Neural crest cell (in vitro differentiated cells): ENCODE measurements around the gene KLHL1. TPM values are rescaled to one million over a fixed set of nuclear protein-coding genes. Genes with fewer than 3 reads are reported as not detected.

Experiments used
- DNase-seq: peaks from one replicate; pipeline ENCODE4 v3.0.0; 2021; ENCODE audit warnings: low read depth, mixed read lengths, low spot score
- H3K27ac Mint-ChIP-seq: one replicate; pipeline ENCODE4 v1.8.0; 2021; ENCODE audit warnings: mild to moderate bottlenecking, mixed read lengths; ENCODE audit not compliant: unreplicated experiment
- H3K27me3 Mint-ChIP-seq: 2 replicates; pipeline ENCODE4 v1.8.0; 2021; ENCODE audit warnings: low read depth, mild to moderate bottlenecking, mixed read lengths
- H3K36me3 Mint-ChIP-seq: 2 replicates; pipeline ENCODE4 v1.8.0; 2021; ENCODE audit warnings: low read depth, mild to moderate bottlenecking, mixed read lengths
- H3K4me1 Mint-ChIP-seq: 2 replicates; pipeline ENCODE4 v1.8.0; 2021; ENCODE audit warnings: mixed read lengths
- H3K4me3 Mint-ChIP-seq: one replicate; pipeline ENCODE4 v1.8.0; 2021; ENCODE audit warnings: mild to moderate bottlenecking, mixed read lengths
- H3K9me3 Mint-ChIP-seq: 2 replicates; pipeline ENCODE4 v1.8.0; 2021; ENCODE audit warnings: mixed read lengths
- CTCF ChIP-seq: fragments of 200-600 bp; sonication (generic); conservative IDR thresholded peaks from 2 replicates; pipeline ENCODE4 v1.5.0; 2021; ENCODE audit warnings: antibody characterized with exemption, mild to moderate bottlenecking
- total RNA-seq: library from RNA; stranded (reverse); gene quantifications from 2 replicates; pipeline ENCODE4 v1.2.1, GENCODE V29; 2021

Gene KLHL1
- total RNA-seq, 1 donor from 2014 or later, result 0.23 TPM

GRCh38 chr13:69948016-69948415 is 160.2 kb downstream of the KLHL1 start:
- Mint-ChIP-seq H3K4me1 (no peaks in the 10 kb centered on the region), H3K9me3 (peaks cover 7% of the 10 kb centered on the region), H3K27ac (no peak overlapping the region), H3K4me3 (no peak overlapping the region), H3K27me3 (no peaks in the 10 kb centered on the region), H3K36me3 (no peaks in the 10 kb centered on the region)
- DNase-seq, result no peak
- no peak for TF ChIP-seq CTCF

GRCh38 chr13:69947582-69947981 is 160.7 kb downstream of the KLHL1 start:
- Mint-ChIP-seq H3K27ac (no peak overlapping the region), H3K36me3 (no peaks in the 10 kb centered on the region)

GRCh38 chr13:69946511-69946910 is 161.7 kb downstream of the KLHL1 start:
- H3K27me3 Mint-ChIP-seq, result no peaks in the 10 kb centered on the region
- H3K4me3 Mint-ChIP-seq, result no peak overlapping the region
- H3K9me3 Mint-ChIP-seq, result peaks cover 7% of the 10 kb centered on the region
- H3K4me1 Mint-ChIP-seq, result no peaks in the 10 kb centered on the region
- H3K27ac Mint-ChIP-seq, result no peak overlapping the region
- no peak for TF ChIP-seq CTCF
- no peak for DNase-seq
- no peaks in the 10 kb centered on the region for H3K36me3 Mint-ChIP-seq

More at GRCh38 chr13:69947582-69947981, 160.7 kb downstream of the KLHL1 start:
- no peaks in the 10 kb centered on the region for H3K4me1 Mint-ChIP-seq
- DNase-seq, result no peak
- no peaks in the 10 kb centered on the region for H3K27me3 Mint-ChIP-seq
- peaks cover 7% of the 10 kb centered on the region for H3K9me3 Mint-ChIP-seq
- TF ChIP-seq CTCF, result no peak
- no peak overlapping the region for H3K4me3 Mint-ChIP-seq

- no peak overlapping the region for H3K4me3 Mint-ChIP-seq
- no peaks in the 10 kb centered on the region for H3K4me1 Mint-ChIP-seq
- peak; percentile 55 for TF ChIP-seq CTCF
- DNase-seq, result no peak
- H3K36me3 Mint-ChIP-seq, result no peaks in the 10 kb centered on the region
- H3K27ac Mint-ChIP-seq, result no peak overlapping the region
- H3K9me3 Mint-ChIP-seq, result peaks cover 3% of the 10 kb centered on the region
- no peaks in the 10 kb centered on the region for H3K27me3 Mint-ChIP-seq
Measured at GRCh38 chr13:69935043-69935442, 173.2 kb downstream of the KLHL1 start.

GRCh38 chr13:69928262-69928661 is 180.0 kb downstream of the KLHL1 start:
- Mint-ChIP-seq H3K4me1 (no peaks in the 10 kb centered on the region), H3K4me3 (no peak overlapping the region), H3K9me3 (no peaks in the 10 kb centered on the region), H3K27ac (no peak overlapping the region), H3K27me3 (no peaks in the 10 kb centered on the region), H3K36me3 (no peaks in the 10 kb centered on the region)
- TF ChIP-seq CTCF, result no peak
- no peak for DNase-seq

GRCh38 chr13:69921156-69921555 is 187.1 kb downstream of the KLHL1 start:
- no peaks in the 10 kb centered on the region for H3K4me1 Mint-ChIP-seq
- no peak overlapping the region for H3K27ac Mint-ChIP-seq
- no peak for DNase-seq
- peaks cover 3% of the 10 kb centered on the region for H3K9me3 Mint-ChIP-seq
- H3K27me3 Mint-ChIP-seq, result no peaks in the 10 kb centered on the region
- no peak for TF ChIP-seq CTCF
- no peak overlapping the region for H3K4me3 Mint-ChIP-seq
- no peaks in the 10 kb centered on the region for H3K36me3 Mint-ChIP-seq
